ENCODE measurements around the gene KCNG1. TPM values are rescaled to one million over a fixed set of nuclear protein-coding genes. Genes with fewer than 3 reads are reported as not detected.
A peak's percentile ranks its signal among the peaks of the same experiment; 100 is the strongest.

Gene KCNG1
- total and polyA plus RNA-seq, 2 of the 13 experiments (the other 11 are each of a cell fraction or from before 2014, with no cell fraction given) = not detected

DNA sequence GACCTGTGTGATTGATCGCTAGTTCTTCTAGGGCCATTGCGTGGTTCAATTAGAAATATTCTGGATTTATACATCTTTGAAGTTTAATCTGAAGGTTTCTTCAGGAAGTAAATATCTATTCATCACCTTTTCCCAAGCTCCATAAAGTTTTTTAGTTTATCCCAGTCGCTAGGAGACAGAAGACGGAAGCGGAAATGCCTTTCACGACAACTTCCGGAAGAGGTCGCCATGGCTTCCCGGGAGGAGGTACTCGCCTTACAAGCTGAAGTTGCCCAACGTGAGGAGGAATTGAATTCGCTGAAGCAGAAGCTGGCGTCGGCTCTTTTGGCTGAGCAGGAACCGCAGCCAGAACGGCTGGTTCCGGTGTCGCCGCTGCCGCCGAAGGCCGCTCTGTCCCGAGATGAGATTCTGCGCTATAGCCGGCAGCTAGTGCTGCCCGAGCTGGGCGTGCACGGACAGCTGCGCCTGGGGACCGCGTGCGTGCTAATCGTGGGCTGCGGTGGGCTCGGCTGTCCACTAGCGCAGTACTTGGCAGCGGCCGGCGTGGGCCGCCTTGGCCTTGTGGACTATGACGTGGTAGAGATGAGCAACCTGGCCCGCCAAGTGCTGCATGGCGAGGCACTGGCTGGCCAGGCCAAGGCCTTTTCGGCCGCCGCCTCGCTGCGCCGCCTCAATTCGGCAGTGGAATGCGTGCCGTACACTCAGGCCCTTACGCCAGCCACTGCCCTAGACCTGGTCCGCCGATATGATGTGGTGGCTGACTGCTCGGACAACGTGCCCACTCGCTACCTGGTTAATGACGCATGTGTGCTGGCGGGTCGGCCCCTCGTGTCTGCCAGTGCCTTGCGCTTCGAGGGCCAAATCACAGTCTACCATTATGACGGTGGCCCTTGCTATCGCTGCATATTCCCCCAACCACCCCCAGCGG is 64.0 kb downstream of the KCNG1 start, which contains the start of gene MOCS3 (continued):
- TF ChIP-seq, protein P1, sequence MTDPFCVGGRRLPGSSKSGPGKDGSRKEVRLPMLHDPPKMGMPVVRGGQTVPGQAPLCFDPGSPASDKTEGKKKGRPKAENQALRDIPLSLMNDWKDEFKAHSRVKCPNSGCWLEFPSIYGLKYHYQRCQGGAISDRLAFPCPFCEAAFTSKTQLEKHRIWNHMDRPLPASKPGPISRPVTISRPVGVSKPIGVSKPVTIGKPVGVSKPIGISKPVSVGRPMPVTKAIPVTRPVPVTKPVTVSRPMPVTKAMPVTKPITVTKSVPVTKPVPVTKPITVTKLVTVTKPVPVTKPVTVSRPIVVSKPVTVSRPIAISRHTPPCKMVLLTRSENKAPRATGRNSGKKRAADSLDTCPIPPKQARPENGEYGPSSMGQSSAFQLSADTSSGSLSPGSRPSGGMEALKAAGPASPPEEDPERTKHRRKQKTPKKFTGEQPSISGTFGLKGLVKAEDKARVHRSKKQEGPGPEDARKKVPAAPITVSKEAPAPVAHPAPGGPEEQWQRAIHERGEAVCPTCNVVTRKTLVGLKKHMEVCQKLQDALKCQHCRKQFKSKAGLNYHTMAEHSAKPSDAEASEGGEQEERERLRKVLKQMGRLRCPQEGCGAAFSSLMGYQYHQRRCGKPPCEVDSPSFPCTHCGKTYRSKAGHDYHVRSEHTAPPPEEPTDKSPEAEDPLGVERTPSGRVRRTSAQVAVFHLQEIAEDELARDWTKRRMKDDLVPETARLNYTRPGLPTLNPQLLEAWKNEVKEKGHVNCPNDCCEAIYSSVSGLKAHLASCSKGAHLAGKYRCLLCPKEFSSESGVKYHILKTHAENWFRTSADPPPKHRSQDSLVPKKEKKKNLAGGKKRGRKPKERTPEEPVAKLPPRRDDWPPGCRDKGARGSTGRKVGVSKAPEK (CRISPR knock-in tag; IDR thresholded peaks at IDR 0.05; ENCODE audit: borderline replicate concordance) = 0 out of 2 replicates have a peak, but pooled peaks have one; percentile 10
- TF ChIP-seq ZNF607 (CRISPR knock-in tag; IDR thresholded peaks at IDR 0.05; ENCODE audit: borderline replicate concordance) (peak; percentile 62; the same call in 1 of the 2 replicates), ZEB1 (IDR thresholded peaks at IDR 0.05; ENCODE audit: insufficient replicate concordance, low read depth) (peak; percentile 33), TOPORS (CRISPR knock-in tag; IDR thresholded peaks at IDR 0.05) (no peak; the same call in 1 of the 2 replicates), MATR3 (CRISPR knock-in tag; IDR thresholded peaks at IDR 0.05) (no peak), RARG (CRISPR knock-in tag; IDR thresholded peaks at IDR 0.05; ENCODE audit: low read depth) (peak; percentile 87; the same call in 1 of the 2 replicates), RBM39 (IDR thresholded peaks at IDR 0.05; ENCODE audit: low read depth, low read length, poor library complexity, severe bottlenecking) (no peak), SRSF1 (optimal IDR thresholded peaks at IDR 0.05; ENCODE audit: low read depth, low read length) (peak; percentile 41), ZNF225 (CRISPR knock-in tag; IDR thresholded peaks at IDR 0.05) (peak; percentile 93; the same call in 1 of the 2 replicates), ZNF782 (CRISPR knock-in tag; IDR thresholded peaks at IDR 0.05; ENCODE audit: borderline replicate concordance) (peak; percentile 78), ELF1 (CRISPR knock-in tag; IDR thresholded peaks at IDR 0.05) (peak; percentile 87), POLR2AphosphoS5 (IDR thresholded peaks at IDR 0.05; ENCODE audit: low read depth, low read length) (peak; percentile 80; the same call in 1 of the 2 replicates), CENPX (CRISPR knock-in tag; IDR thresholded peaks at IDR 0.05) (no peak), HNF4A (CRISPR knock-in tag; IDR thresholded peaks at IDR 0.05) (no peak), ZNF3 (CRISPR knock-in tag; IDR thresholded peaks at IDR 0.05) (no peak), RFX3 (CRISPR knock-in tag; IDR thresholded peaks at IDR 0.05) (peak; percentile 99)
- TF ChIP-seq, protein P2, sequence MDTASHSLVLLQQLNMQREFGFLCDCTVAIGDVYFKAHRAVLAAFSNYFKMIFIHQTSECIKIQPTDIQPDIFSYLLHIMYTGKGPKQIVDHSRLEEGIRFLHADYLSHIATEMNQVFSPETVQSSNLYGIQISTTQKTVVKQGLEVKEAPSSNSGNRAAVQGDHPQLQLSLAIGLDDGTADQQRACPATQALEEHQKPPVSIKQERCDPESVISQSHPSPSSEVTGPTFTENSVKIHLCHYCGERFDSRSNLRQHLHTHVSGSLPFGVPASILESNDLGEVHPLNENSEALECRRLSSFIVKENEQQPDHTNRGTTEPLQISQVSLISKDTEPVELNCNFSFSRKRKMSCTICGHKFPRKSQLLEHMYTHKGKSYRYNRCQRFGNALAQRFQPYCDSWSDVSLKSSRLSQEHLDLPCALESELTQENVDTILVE (CRISPR knock-in tag; IDR thresholded peaks at IDR 0.05) = peak; percentile 6; the same call in 1 of the 2 replicates
- TF ChIP-seq, protein P3, sequence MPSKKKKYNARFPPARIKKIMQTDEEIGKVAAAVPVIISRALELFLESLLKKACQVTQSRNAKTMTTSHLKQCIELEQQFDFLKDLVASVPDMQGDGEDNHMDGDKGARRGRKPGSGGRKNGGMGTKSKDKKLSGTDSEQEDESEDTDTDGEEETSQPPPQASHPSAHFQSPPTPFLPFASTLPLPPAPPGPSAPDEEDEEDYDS (CRISPR knock-in tag; IDR thresholded peaks at IDR 0.05) = no peak; the same call in 1 of the 2 replicates
- TF ChIP-seq, protein P4, sequence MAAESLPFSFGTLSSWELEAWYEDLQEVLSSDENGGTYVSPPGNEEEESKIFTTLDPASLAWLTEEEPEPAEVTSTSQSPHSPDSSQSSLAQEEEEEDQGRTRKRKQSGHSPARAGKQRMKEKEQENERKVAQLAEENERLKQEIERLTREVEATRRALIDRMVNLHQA (CRISPR knock-in tag; IDR thresholded peaks at IDR 0.05) = no peak
- TF ChIP-seq, protein P5, sequence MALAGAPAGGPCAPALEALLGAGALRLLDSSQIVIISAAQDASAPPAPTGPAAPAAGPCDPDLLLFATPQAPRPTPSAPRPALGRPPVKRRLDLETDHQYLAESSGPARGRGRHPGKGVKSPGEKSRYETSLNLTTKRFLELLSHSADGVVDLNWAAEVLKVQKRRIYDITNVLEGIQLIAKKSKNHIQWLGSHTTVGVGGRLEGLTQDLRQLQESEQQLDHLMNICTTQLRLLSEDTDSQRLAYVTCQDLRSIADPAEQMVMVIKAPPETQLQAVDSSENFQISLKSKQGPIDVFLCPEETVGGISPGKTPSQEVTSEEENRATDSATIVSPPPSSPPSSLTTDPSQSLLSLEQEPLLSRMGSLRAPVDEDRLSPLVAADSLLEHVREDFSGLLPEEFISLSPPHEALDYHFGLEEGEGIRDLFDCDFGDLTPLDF (CRISPR knock-in tag; IDR thresholded peaks at IDR 0.05) = peak; percentile 91
- TF ChIP-seq, protein P6, sequence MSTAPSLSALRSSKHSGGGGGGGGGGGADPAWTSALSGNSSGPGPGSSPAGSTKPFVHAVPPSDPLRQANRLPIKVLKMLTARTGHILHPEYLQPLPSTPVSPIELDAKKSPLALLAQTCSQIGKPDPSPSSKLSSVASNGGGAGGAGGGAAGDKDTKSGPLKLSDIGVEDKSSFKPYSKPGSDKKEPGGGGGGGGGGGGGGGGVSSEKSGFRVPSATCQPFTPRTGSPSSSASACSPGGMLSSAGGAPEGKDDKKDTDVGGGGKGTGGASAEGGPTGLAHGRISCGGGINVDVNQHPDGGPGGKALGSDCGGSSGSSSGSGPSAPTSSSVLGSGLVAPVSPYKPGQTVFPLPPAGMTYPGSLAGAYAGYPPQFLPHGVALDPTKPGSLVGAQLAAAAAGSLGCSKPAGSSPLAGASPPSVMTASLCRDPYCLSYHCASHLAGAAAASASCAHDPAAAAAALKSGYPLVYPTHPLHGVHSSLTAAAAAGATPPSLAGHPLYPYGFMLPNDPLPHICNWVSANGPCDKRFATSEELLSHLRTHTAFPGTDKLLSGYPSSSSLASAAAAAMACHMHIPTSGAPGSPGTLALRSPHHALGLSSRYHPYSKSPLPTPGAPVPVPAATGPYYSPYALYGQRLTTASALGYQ (CRISPR knock-in tag; IDR thresholded peaks at IDR 0.05) = no peak
